GM18868 (cell line): ENCODE data around the gene IL1F10.

Experiments used
- ATAC-seq: cut with Tn5 transposase; IDR thresholded peaks from one replicate; pipeline ENCODE4 v1.9.1; 2021; ENCODE audit warnings: mild to moderate bottlenecking, moderate library complexity; ENCODE audit not compliant: unreplicated experiment

IL1F10 gene

DNA sequence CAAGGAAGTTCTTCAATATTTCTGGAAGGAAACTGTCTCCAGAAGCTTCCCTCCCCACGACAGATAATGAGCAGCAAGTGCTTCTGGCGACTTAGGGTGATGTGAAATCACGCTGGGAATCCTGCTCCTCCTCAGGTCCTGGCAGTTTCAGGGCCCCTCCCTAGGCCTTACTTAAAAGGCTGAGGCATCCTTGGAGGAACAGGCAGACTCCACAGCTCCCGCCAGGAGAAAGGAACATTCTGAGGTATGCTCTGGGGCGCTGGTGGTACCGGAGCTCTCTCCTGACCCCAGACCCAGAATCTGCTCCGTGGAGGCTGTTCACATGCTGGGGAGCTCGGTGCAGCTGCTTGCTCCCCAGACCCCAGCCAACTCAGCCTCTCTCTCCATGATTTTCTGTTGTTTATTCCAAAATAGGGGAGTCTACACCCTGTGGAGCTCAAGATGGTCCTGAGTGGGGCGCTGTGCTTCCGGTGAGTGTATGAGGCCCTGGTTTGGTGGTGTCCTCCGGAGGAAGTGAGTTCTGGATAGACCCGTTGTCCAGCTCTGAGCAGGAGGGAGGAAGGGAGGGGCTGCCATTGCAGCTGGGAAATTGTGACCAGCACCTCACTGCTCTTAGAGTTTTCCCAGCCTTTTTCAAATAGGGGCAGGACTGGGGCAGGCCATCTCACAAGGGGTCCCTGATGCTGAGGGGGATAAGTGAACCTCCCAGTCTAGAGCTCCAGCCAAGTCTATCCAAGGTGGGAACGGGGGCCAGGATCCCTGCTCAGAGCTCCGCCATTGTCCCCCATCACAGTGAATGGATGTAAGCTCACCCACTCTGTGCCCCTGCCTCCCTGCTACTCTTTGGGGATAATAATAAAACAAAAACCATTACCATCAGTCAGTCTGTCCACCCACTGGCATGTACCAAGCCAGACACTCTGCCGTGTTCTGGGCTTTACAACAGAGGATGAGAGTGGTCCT lies 8.5 kb upstream of the IL1F10 start, which contains the start of gene IL36RN:
IL36RN (plus strand) TSS at position 201 of the 963 bp plus-strand sequence; CDS start at position 442, 241 bp downstream.
- no peak for ATAC-seq

DNA sequence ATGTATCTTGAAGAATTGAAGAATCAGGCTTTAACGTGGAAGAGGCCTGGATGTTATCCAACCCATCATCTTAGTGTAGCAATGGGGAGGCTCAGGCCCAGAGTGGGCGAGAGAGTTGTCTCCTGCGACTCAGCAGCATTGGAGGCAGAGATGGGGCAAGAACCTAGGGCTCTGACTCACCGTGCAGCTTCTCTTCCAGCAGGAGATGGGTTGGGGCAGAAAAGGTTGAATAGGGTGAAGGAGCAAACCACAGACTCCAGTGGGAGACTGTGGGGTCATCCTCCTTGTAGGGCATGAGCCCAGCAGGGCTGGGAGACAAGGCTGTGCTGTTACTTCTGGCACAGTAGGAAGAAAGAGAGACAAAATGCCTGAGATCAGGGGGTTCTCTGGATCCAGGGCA lies 7.4 kb upstream of the IL1F10 start:
- no peak for ATAC-seq

DNA sequence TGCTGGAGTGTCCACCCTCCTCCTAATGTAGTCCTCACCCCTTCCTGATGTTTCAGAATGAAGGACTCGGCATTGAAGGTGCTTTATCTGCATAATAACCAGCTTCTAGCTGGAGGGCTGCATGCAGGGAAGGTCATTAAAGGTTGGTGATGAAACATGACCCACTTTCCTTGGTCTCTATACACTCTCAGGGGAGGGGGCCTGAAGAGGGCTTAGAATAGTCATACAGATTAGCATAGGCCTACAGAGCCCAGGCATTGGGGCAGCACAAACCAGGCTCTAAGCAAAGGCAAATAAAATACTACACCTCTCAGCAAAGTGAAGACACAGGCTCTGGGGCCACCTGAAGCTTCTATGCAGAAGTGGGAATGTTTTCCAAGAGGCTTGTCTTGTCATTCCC lies 7.0 kb upstream of the IL1F10 start:
- ATAC-seq = no peak

DNA sequence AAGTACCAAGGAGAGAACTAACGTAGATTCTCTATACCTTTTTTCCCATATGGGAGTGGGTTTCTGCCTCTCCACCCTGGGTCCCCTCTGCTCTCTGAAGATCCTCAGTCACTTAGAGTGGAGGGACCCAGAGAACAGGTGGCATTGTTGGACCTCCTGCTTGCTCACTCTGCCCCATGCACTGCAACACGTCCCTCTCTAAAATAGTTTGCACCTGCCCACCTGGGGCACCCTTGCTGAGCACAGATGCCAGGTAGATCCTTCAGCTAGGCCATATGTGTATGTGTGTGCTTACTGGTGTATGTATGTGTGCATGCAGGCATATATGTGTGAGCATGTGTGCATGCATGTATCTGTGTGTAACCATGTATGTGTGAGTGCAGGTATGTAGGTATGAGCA lies 6.5 kb upstream of the IL1F10 start:
- ATAC-seq = no peak

DNA sequence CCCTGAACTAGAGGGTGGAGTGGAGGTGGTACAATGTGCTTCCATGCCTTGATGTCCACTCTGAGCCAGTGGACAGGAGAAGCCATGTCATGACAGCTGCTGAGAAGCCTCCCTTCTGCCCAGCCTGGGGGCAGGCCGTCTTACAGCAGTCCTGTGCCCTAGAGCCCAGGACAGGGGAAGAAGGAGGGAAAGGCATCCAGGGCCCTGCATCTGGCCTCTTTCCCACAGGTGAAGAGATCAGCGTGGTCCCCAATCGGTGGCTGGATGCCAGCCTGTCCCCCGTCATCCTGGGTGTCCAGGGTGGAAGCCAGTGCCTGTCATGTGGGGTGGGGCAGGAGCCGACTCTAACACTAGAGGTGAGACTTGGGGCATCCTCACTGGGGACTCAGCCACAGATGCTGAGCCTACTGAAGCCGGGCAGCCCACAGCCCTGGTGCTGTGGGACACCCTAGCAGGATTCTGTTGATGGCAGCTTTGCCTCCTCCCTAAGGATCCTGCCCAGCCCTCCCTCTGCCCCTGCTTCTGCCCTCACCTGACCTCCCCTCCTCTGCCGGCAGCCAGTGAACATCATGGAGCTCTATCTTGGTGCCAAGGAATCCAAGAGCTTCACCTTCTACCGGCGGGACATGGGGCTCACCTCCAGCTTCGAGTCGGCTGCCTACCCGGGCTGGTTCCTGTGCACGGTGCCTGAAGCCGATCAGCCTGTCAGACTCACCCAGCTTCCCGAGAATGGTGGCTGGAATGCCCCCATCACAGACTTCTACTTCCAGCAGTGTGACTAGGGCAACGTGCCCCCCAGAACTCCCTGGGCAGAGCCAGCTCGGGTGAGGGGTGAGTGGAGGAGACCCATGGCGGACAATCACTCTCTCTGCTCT lies 5.6 kb upstream of the IL1F10 start:
- ATAC-seq = no peak

DNA sequence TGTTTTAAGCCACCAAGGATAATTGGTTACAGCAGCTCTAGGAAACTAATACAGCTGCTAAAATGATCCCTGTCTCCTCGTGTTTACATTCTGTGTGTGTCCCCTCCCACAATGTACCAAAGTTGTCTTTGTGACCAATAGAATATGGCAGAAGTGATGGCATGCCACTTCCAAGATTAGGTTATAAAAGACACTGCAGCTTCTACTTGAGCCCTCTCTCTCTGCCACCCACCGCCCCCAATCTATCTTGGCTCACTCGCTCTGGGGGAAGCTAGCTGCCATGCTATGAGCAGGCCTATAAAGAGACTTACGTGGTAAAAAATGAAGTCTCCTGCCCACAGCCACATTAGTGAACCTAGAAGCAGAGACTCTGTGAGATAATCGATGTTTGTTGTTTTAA lies 3.5 kb upstream of the IL1F10 start:
- no peak for ATAC-seq

DNA sequence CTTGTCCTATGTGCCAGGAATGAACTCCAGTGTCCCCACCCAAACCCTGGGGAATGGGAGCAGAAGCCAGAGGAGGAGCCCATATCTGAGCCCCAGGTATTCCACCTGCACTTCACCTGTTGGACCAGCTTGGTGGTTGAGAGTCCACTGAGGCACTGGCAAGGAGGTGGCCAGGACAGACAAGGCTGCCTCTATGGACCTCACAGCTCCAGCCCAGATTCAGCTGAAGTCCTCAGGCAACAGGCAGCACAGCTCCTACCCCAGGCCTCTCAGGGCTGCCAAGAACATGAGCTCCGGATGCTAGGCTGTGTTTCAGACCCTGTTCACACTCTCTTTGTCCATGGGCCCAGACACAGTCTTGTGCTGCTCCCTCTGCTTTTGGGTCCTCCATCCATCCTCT lies 2.9 kb upstream of the IL1F10 start:
- no peak for ATAC-seq

DNA sequence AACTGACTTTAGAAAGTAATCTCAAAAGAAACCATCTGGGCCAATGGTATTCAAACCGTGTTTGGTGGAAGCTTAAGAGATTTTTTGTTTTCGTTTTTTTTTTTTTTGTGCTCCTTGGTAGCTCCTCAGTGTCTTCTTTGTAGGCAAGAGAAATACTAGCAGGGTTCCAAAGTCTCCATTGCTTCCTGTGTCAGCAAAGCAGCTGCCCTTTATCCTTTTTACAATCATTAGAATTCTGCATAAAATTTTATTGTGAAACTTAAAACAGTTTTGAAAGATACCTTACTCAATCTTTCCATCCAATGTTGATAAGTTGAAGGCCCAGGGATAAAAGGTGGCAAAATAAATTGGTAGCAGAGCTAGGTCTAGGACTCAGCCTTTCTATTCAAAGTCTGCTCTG lies 479 bp downstream of the IL1F10 start:
- ATAC-seq = no peak

DNA sequence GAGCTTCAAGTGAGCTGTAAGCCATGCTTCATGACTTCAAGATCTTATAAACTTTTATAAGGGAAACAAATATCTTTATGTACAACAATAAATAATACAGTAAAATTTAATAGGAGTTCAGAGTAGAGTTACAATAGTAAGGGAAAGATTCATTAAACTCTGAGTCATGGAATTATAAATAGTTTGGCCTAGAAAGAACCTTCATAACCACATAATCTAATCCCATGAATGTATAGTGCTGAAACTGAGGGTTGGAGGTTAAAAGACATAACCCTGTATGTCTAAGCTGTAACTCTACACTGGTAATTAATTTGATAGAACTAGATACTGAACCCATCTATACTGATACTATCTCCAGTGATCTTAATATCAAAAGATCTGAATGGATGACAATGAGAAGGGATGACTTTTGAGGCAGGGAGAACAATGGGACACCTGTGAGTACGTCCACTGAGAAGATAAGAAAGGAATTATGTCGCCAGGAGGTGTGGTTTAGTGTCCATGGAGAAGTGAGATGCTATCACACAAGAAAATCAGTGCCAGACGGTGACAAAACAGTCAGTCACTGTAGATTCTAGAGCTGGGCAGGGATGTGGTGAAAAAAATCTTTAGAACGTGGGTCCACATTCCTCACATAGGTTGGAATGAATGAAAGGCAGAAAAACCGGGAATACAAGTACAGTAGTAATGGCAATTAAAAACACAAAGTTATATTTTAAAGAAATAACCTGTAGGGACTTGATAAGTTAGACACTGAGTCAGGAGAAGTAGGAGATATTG lies 1.1 kb downstream of the IL1F10 start:
- ATAC-seq = no peak

DNA sequence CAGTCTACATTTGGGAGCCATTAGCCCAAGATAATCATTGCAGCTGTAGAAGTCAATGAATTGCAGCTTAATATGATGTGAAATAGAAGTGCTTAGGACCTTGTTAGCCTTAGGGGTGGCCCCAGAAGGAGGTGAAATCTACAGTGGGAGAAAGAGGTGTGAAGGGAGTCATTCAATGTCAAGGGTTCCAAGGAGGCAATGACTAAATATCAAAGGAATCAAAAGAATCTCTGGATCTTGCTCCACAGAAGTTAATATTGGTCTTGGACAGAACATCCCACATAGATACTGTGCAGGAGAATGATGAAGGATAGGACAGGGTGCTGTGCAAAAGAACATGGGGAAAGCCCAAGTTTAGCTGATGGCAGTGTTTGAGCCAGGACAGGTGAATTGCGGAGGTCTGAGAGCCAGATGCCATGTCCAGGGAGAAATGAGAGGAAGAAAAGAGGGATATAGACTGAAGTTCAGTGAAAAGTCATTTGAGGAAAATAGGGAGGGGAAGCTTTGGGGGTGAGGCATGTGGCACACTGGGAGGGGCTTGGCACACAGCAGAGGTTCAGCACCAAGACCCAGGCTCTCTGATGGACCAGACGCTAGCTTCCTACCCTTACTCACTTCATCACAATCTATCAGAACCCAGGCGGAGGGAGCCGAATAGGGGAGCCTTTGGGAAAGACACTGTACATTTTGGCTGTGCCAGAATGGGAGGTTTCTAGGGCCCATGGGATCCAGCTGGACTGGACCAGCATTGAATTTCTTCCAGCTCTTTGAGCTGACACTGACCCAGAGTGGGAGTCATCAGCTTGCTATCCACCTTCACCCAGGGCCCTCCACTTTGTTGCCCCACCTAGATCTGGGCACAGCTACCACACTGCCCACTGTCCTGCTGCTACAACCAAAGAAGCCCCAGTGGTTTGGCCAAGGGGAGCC lies 2.2 kb downstream of the IL1F10 start:
- ATAC-seq = no peak

DNA sequence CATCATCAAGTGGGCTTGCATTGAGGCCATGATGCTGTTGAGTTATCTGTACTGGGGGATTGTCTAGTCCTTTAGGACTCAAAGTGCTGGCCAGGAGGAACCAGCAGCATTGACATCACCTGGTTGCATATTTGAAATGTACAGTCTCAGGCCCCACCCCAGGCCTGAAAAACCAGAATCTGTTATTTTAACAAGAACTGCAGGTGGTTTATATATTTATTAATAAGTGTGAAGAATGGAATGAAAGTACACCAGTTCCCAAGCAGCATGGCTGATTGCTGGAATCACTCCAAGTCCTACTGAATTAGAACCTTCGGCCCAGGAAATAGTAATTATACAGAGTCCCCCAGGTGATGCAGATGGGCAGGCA lies 2.8 kb downstream of the IL1F10 start:
- ATAC-seq = no peak

DNA sequence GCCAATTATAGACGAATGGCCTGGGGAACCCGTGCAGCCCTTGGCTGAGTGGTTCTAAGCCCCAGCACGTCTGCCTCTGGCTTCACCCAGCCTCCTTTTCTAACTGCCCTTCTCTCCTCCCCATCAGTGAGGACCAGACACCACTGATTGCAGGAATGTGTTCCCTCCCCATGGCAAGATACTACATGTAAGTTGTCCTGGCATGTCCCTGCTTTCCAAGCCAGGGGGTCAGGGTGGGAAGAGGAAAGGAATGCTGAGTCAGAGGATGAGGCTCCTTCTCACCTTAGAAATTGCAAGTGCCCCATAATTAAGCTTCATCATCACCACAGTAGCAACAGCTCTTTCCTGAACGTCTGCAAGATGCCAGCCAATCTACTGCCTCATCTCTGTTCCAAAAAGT lies 4.8 kb downstream of the IL1F10 start:
- ATAC-seq = no peak

DNA sequence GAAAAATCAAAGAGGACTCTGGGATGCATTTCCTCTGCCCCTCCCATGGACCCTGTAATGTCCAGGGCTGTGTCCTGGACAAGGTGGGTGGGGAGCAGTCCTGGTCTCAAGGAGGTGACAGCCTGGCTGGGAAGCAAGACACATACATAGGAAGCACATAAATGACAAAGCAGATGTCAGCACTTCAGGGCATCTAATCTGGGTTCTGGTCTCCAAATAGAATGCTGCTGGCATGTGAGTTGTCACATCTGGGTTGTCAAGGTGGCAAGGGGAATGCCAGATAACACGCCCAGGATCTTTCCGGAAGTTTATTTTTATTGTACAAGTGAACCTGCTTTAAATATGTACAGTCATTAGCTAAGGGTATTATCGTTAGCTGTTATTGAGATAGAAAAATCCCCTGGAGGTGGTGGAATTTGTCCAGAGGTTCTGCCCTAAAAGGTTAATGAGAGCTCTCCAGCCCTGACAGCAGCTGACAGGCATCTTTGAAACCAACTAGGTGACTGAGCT lies 5.6 kb downstream of the IL1F10 start:
- ATAC-seq = no peak

DNA sequence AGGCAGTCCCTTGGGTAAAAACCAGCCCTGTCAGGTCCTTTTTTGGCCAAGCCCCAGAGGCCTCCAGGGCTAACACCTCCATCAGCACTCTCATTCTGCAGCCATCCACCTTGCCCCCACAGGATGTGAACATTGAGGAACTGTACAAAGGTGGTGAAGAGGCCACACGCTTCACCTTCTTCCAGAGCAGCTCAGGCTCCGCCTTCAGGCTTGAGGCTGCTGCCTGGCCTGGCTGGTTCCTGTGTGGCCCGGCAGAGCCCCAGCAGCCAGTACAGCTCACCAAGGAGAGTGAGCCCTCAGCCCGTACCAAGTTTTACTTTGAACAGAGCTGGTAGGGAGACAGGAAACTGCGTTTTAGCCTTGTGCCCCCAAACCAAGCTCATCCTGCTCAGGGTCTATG lies 7.3 kb downstream of the IL1F10 start:
- ATAC-seq = no peak

DNA sequence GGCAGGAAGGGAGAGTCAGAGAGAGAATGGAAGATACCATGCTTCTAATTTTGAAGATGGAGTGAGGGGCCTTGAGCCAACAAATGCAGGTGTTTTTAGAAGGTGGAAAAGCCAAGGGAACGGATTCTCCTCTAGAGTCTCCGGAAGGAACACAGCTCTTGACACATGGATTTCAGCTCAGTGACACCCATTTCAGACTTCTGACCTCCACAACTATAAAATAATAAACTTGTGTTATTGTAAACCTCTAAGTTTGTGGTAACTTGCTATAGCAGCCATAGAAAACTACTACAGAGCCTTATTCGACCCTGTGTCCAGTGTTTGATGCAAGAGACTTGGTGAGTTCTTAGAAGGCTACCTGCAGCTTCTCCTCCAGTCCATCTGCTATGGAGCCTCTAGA lies 7.8 kb downstream of the IL1F10 start:
- no peak for ATAC-seq

DNA sequence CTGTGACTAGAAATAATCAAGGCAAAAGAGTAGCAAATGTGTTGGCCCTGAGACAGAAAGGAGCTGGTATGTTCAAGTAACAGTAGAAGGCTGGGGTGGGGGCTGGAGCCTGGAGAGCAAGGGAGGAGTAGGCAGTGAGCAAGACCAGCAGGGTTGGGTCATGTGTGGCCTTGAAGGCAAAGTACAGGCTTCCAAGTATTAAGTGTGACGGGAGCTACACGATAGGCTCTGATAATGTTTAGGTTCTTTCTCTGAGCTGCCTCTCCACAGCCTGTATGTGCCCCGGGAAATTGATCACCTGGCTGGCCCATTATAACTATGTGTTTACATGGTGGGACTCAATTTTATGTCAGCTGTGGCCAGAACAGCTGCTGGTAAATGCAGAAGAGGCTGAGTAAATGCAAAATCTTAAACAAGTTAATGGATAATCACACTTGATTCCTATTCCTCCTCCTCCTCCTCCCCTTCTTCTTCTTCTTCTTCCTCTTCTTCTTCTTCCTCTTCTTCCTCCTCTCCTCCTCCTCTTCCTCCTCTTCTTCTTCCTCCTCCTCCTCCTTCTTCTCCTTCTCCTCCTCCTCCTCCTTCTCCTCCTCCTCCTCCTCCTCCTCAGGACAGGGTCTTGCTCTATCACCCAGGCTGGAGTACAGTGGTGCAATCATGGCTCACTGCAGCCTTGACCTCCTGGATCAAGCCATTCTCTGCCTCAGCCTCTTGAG lies 9.3 kb downstream of the IL1F10 start:
- ATAC-seq = no peak

DNA sequence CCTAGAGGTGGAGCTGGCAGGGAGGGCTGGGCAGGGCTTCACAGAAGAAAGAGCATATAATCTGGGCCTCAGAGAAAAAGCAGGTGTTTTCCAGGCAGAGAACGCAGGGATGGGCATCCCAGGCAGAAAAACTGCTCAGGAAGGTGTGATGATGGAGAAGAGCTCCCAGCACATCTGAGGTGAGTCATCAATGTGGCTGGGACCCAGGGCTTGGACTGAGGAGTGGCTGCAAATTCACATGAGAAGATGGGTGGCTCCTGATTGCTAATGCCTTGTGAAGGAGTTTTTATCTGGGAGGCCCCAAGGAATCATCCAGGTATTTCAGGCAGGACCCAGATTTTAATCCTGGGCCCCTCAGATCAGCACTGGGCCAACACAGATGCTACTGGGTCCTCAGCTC lies 10.2 kb downstream of the IL1F10 start:
- no peak for ATAC-seq

DNA sequence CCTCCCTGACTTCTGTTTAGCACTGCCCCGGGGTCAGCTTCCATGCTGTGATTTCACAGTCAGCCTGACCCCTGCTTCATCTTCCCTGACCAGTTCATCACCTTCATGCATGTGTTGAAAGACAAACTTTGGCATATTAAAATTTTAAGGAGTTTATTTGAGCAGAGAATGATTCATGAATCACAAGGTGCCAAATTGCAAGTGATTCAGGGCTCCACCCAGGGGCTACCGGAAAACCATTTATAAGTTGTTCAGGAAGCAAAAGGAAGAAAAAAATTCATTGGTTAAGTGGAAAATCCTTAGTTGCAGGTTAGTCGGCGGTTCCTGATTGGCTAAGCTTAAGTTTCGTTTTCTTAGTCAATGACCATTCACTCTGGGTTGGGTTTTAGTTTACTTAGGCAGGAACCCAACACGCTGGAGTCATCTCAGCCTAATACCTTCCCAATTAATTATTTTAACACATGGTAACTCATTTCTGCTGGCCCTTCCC lies 10.6 kb downstream of the IL1F10 start:
- no peak for ATAC-seq

DNA sequence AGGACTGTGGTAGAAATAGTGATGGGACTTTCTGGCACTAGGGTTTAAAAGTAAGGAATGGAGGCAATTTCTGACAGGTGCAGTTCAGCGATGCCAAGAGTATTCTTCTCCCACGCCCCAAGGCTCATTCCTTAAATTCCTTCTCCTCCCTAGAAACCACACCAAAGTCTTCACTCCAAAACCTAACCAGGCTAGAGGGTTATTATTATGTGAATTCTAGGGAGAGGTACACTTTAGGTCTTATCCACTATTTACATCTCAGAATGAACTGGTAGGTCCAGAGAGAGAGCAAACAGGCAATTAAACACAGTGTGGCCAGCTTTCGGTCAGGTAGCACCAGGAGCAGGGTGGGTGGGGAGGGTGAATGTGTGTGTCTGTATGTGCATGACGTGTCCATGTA lies 11.4 kb downstream of the IL1F10 start:
- no peak for ATAC-seq
